ENCODE data around the gene MAP2K4. TPM values are rescaled to one million over a fixed set of nuclear protein-coding genes. Genes with fewer than 3 reads are reported as not detected.

The MAP2K4 gene
- total RNA-seq, 1 donor from 2014 or later: 22.9 TPM

GRCh38 chr17:11986179-11986941 lies 34.3 kb upstream of the MAP2K4 start:
- peak overlapping the region; percentile 41 for H3K27ac Mint-ChIP-seq (ENCODE audit: unreplicated experiment)
- TF ChIP-seq CTCF (IDR thresholded peaks at IDR 0.05): no peak
- peaks cover 49% of the 10 kb centered on the region for H3K36me3 Mint-ChIP-seq (ENCODE audit: unreplicated experiment)

DNA sequence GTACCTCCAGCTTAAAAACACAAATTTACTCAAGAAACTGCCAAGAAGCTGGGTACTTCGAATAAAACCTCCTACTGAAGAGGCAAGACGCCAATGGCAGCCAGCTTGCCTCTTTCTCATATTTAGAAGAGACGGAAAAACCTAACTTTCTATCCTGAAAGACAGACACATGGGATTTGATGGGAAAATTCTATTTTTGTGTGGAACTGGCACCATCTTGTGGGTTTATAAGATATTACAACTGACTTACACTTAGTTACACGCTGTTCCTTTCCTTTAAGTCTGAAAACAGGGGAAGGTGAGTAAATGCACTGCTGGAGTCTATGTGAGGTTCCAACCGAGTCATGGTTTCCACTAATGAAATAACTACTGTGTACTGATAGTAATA lies 33.7 kb upstream of the MAP2K4 start:
- H3K4me3 Mint-ChIP-seq (ENCODE audit: unreplicated experiment): no peak overlapping the region
- peak; percentile 65 for TF ChIP-seq CTCF (IDR thresholded peaks at IDR 0.05)
- H3K27ac Mint-ChIP-seq (ENCODE audit: unreplicated experiment): no peak overlapping the region
- peaks cover 4% of the 10 kb centered on the region for H3K9me3 Mint-ChIP-seq (ENCODE audit: unreplicated experiment)
- H3K36me3 Mint-ChIP-seq (ENCODE audit: unreplicated experiment): peaks cover 49% of the 10 kb centered on the region
- no peak for DNase-seq (ENCODE audit: extremely low spot score, unreplicated experiment)
- H3K4me1 Mint-ChIP-seq (ENCODE audit: unreplicated experiment): peaks cover 7% of the 10 kb centered on the region
- no peaks in the 10 kb centered on the region for H3K27me3 Mint-ChIP-seq (ENCODE audit: unreplicated experiment)

More at GRCh38 chr17:11986179-11986941, 34.3 kb upstream of the MAP2K4 start:
- Mint-ChIP-seq H3K27me3 (ENCODE audit: unreplicated experiment) (no peaks in the 10 kb centered on the region), H3K9me3 (ENCODE audit: unreplicated experiment) (peaks cover 4% of the 10 kb centered on the region), H3K4me3 (ENCODE audit: unreplicated experiment) (no peak overlapping the region), H3K4me1 (ENCODE audit: unreplicated experiment) (peaks cover 7% of the 10 kb centered on the region)
- no peak for DNase-seq (ENCODE audit: extremely low spot score, unreplicated experiment)

GRCh38 chr17:11990363-11990983 lies 30.2 kb upstream of the MAP2K4 start:
- Mint-ChIP-seq H3K27me3 (ENCODE audit: unreplicated experiment) (no peaks in the 10 kb centered on the region), H3K9me3 (ENCODE audit: unreplicated experiment) (peaks cover 4% of the 10 kb centered on the region), H3K4me1 (ENCODE audit: unreplicated experiment) (peaks cover 5% of the 10 kb centered on the region), H3K27ac (ENCODE audit: unreplicated experiment) (no peak overlapping the region), H3K36me3 (ENCODE audit: unreplicated experiment) (peaks cover 39% of the 10 kb centered on the region), H3K4me3 (ENCODE audit: unreplicated experiment) (no peak overlapping the region)
- no peak for TF ChIP-seq CTCF (IDR thresholded peaks at IDR 0.05)
- DNase-seq (ENCODE audit: extremely low spot score, unreplicated experiment): no peak

GRCh38 chr17:11991461-11991860 lies 29.2 kb upstream of the MAP2K4 start:
- Mint-ChIP-seq H3K27me3 (ENCODE audit: unreplicated experiment) (no peaks in the 10 kb centered on the region), H3K27ac (ENCODE audit: unreplicated experiment) (no peak overlapping the region), H3K9me3 (ENCODE audit: unreplicated experiment) (peaks cover 4% of the 10 kb centered on the region), H3K36me3 (ENCODE audit: unreplicated experiment) (peaks cover 39% of the 10 kb centered on the region), H3K4me1 (ENCODE audit: unreplicated experiment) (peaks cover 12% of the 10 kb centered on the region), H3K4me3 (ENCODE audit: unreplicated experiment) (no peak overlapping the region)
- no peak for DNase-seq (ENCODE audit: extremely low spot score, unreplicated experiment)
- no peak for TF ChIP-seq CTCF (IDR thresholded peaks at IDR 0.05)

DNA sequence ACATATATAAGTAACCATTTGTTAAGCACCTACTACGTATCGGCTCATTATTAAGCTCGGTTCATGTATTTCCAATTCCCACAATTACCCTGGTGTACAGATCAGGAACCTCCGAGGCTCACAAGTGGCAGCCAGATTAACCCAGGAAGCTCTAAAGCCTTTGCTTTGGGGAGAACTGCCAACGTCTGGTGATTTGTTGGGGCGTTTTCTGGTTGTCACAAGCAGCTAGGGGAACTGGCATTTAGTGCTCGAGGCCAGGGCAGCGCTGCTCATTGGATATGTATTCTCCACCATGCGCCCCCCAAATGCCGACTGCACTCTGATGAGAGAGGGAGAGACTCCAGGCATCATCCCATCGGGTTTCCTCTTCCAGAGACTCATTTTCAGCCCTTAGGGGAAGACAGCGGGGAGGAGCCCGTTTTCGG lies 23.9 kb upstream of the MAP2K4 start:
- peak overlapping the region; percentile 95 for H3K4me3 Mint-ChIP-seq (ENCODE audit: unreplicated experiment)
- no peak for TF ChIP-seq CTCF (IDR thresholded peaks at IDR 0.05)
- H3K4me1 Mint-ChIP-seq (ENCODE audit: unreplicated experiment): peaks cover 8% of the 10 kb centered on the region
- no peaks in the 10 kb centered on the region for H3K9me3 Mint-ChIP-seq (ENCODE audit: unreplicated experiment)
- no peaks in the 10 kb centered on the region for H3K27me3 Mint-ChIP-seq (ENCODE audit: unreplicated experiment)
- peak overlapping the region; percentile 79 for H3K27ac Mint-ChIP-seq (ENCODE audit: unreplicated experiment)
- no peak for DNase-seq (ENCODE audit: extremely low spot score, unreplicated experiment)
- peaks cover 11% of the 10 kb centered on the region for H3K36me3 Mint-ChIP-seq (ENCODE audit: unreplicated experiment)

Measured in osteocyte (in vitro differentiated cells).